Smooth muscle cell (in vitro differentiated cells): Measurements from ENCODE around the gene SH3RF3. TPM values are rescaled to one million over a fixed set of nuclear protein-coding genes. Genes with fewer than 3 reads are reported as not detected.

Source experiments
- DNase-seq: peaks from one replicate; lab custom pipeline; 2025; ENCODE audit not compliant: unreplicated experiment; lab: John Stamatoyannopoulos, UW
- H2AFZ ChIP-seq: fragments of 200-600 bp; sonication (generic); 2 replicates; pipeline ENCODE4 v1.6.0; 2016; ENCODE audit warnings: antibody characterized with exemption, low read depth, mild to moderate bottlenecking
- H3F3A ChIP-seq: fragments of 200-600 bp; sonication (generic); 2 replicates; pipeline ENCODE4 v1.6.0; 2017; ENCODE audit warnings: antibody characterized with exemption, low read depth
- H3K27ac ChIP-seq: fragments of 200-600 bp; sonication (generic); 2 replicates; pipeline ENCODE4 v1.5.1; 2016; ENCODE audit warnings: low read depth, mild to moderate bottlenecking
- H3K27me3 ChIP-seq: fragments of 200-600 bp; sonication (generic); 2 replicates; pipeline ENCODE4 v1.6.1; 2016; ENCODE audit warnings: low read depth, mild to moderate bottlenecking
- H3K36me3 ChIP-seq: fragments of 200-600 bp; sonication (generic); 2 replicates; pipeline ENCODE4 v1.5.1; 2016; ENCODE audit warnings: low read depth
- H3K4me1 ChIP-seq: fragments of 200-600 bp; sonication (generic); 2 replicates; pipeline ENCODE4 v1.5.1; 2016; ENCODE audit warnings: low read depth
- H3K4me2 ChIP-seq: fragments of 200-600 bp; sonication (generic); 2 replicates; pipeline ENCODE4 v1.6.0; 2016; ENCODE audit warnings: mild to moderate bottlenecking
- H3K4me3 ChIP-seq: fragments of 200-600 bp; sonication (generic); 2 replicates; pipeline ENCODE4 v1.5.1; 2016; ENCODE audit warnings: mild to moderate bottlenecking
- H3K79me2 ChIP-seq: fragments of 200-600 bp; sonication (generic); 2 replicates; pipeline ENCODE4 v1.6.0; 2016; ENCODE audit warnings: low read depth, mild to moderate bottlenecking
- H3K9ac ChIP-seq: fragments of 200-600 bp; sonication (generic); 2 replicates; pipeline ENCODE4 v1.6.0; 2016; ENCODE audit warnings: low read depth
- H3K9me3 ChIP-seq: fragments of 200-600 bp; sonication (generic); replicated peaks from 2 replicates; pipeline ENCODE4 v1.5.1; 2016; ENCODE audit warnings: low read depth
- H4K20me1 ChIP-seq: fragments of 200-600 bp; sonication (generic); 2 replicates; pipeline ENCODE4 v1.6.0; 2016; ENCODE audit warnings: low read depth
- CTCF ChIP-seq: fragments of 200-600 bp; sonication (generic); IDR thresholded peaks from 2 replicates; pipeline ENCODE4 v1.5.1; 2017; ENCODE audit warnings: borderline replicate concordance, mild to moderate bottlenecking, antibody characterized with exemption; ENCODE audit not compliant: insufficient read depth, poor library complexity, severe bottlenecking
- WGBS: methylation state at CpG from one replicate; pipeline ENCODE4 v1.1.7; 2016; ENCODE audit warnings: low lambda C conversion rate; 5-methylcytosine and 5-hydroxymethylcytosine counted together
- polyA plus RNA-seq: library from polyadenylated mRNA; unstranded; fragments of >200 nt; fragmentation: Nextera tagmentation; extraction: Ambion mirVana; gene quantifications from 2 replicates; pipeline ENCODE4 v1.2.1, GENCODE V29; 2016
- total RNA-seq: library from RNA; depleted of rRNA; stranded (reverse); fragments of >200 nt; gene quantifications from 2 replicates; pipeline ENCODE4 v1.2.3, GENCODE V29; 2014

SH3RF3 gene
- total and polyA plus RNA-seq, 2 experiments from 2014 or later, result 6.6 to 11.8 TPM

GRCh38 chr2:109259671-109260070, 130.7 kb downstream of the SH3RF3 start:
- no peak for TF ChIP-seq CTCF
- Histone ChIP-seq H3K9ac (no peak overlapping the region), H2AFZ (no peak overlapping the region), H3K9me3 (no peaks in the 10 kb centered on the region), H3K27me3 (no peaks in the 10 kb centered on the region), H3K27ac (no peak overlapping the region), H3K4me2 (no peak overlapping the region), H3F3A (no peaks in the 10 kb centered on the region), H3K79me2 (peaks cover 35% of the 10 kb centered on the region), H3K4me1 (no peaks in the 10 kb centered on the region), H3K4me3 (no peak overlapping the region), H3K36me3 (no peaks in the 10 kb centered on the region), H4K20me1 (peaks cover 83% of the 10 kb centered on the region)
- 70% methylated on average over 8 of the region's 8 CpGs for WGBS
- DNase-seq, result no peak

DNA sequence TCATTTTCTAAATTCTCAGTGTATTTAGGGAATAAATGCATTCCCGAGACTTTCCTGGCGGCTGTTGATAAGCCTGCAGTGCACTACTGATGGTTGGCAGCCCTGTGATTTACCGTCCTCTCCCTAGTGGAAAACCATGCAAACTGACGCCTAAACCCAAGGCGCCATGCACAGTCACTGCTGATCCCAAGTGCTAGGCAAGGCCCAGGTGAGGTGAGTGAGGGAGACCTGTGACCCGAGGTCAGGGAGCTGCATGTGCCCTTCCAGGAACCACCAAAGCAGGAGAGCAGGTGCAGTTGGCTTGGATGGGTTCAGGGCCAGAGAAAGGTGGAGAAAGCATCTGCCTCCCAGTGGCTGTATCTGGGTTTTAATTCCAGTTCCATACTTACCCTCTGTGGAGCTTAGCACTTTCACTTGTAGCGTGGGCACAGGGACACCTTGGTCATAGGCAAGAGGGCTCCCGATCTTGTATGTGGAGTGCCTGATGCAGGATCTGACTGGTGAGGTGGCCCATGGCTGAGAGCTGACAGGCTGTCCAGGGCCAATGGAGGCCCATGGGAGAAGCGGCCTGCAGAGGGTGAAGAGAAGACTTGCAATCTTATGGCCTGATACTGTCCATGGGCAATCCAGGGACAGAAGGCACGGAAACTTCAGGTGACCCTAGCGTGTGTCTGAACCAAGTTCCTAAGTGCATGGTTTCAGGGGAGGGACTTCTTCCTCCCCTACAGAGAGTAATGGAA, 131.3 kb downstream of the SH3RF3 start:
- peaks cover 86% of the 10 kb centered on the region for H4K20me1 ChIP-seq

GRCh38 chr2:109260886-109261700, 132.1 kb downstream of the SH3RF3 start:
- no peaks in the 10 kb centered on the region for H3K27me3 ChIP-seq
- H3F3A ChIP-seq, result no peaks in the 10 kb centered on the region
- peaks cover 88% of the 10 kb centered on the region for H4K20me1 ChIP-seq
- 83% methylated on average over 8 of the region's 8 CpGs for WGBS
- H3K9ac ChIP-seq, result no peak overlapping the region
- H3K79me2 ChIP-seq, result peaks cover 29% of the 10 kb centered on the region
- no peaks in the 10 kb centered on the region for H3K9me3 ChIP-seq
- no peak overlapping the region for H3K4me3 ChIP-seq
- H3K36me3 ChIP-seq, result no peaks in the 10 kb centered on the region
- peak; percentile 14 for TF ChIP-seq CTCF
- DNase-seq, result no peak
- H2AFZ ChIP-seq, result no peak overlapping the region
- H3K4me1 ChIP-seq, result no peaks in the 10 kb centered on the region
- no peak overlapping the region for H3K27ac ChIP-seq
- no peak overlapping the region for H3K4me2 ChIP-seq

More for the DNA sequence above, 131.3 kb downstream of the SH3RF3 start:
- Histone ChIP-seq H3K4me1 (no peaks in the 10 kb centered on the region), H3F3A (no peaks in the 10 kb centered on the region), H3K9ac (no peak overlapping the region), H2AFZ (no peak overlapping the region), H3K79me2 (peaks cover 35% of the 10 kb centered on the region), H3K4me3 (no peak overlapping the region), H3K36me3 (no peaks in the 10 kb centered on the region), H3K4me2 (no peak overlapping the region), H3K27ac (no peak overlapping the region), H3K27me3 (no peaks in the 10 kb centered on the region), H3K9me3 (no peaks in the 10 kb centered on the region)
- WGBS, result 90% methylated on average over 11 of the region's 11 CpGs
- DNase-seq, result no peak
- TF ChIP-seq CTCF, result no peak
